IMR-90 (cell line): ENCODE data around the gene ADGRA1. TPM values are rescaled to one million over a fixed set of nuclear protein-coding genes. Genes with fewer than 3 reads are reported as not detected.

Source experiments
- ATAC-seq: fragments of 200-7000 bp; cut with Tn5 transposase; 2 replicates; pipeline ENCODE4 v1.9.1; 2020; ENCODE audit warnings: low read depth, mild to moderate bottlenecking, moderate library complexity
- BruUV-seq: library from RNA; stranded (reverse); fragments of 400-500 nt; replicated peaks from 2 replicates; lab custom pipeline; 2021; lab: Mats Ljungman, UMichigan
- CTCF ChIA-PET: fragments of 300-600 bp; formaldehyde crosslinking; extraction: SDS; loops from one replicate; lab custom pipeline; 2021; ENCODE audit warnings: antibody characterized with exemption; lab: Yijun Ruan, JAX
- POLR2A ChIA-PET: fragments of 300-600 bp; sonication (Branson Sonifier 250); formaldehyde crosslinking; loops from one replicate; lab custom pipeline; 2022; ENCODE audit warnings: antibody characterized with exemption; ENCODE audit not compliant: unreplicated experiment; lab: Charles Lee
- DNase-seq: peaks from one replicate; pipeline ENCODE4 v3.0.0; 2013
- H2AFZ ChIP-seq: replicated peaks from 2 replicates; pipeline ENCODE3; 2013; ENCODE audit warnings: low read length, mild to moderate bottlenecking; ENCODE audit not compliant: poor library complexity
- H2AK5ac ChIP-seq: 2 replicates; pipeline ENCODE4 v1.6.1; 2013; ENCODE audit warnings: low read depth, low read length, inconsistent platforms
- H2AK9ac ChIP-seq: replicated peaks from 2 replicates; pipeline ENCODE3; 2013; ENCODE audit warnings: mild to moderate bottlenecking, low read depth, low read length, moderate library complexity; ENCODE audit not compliant: poor library complexity
- H2BK120ac ChIP-seq: 2 replicates; pipeline ENCODE4 v1.6.1; 2013; ENCODE audit warnings: low read depth, low read length, inconsistent platforms
- H2BK15ac ChIP-seq: 3 replicates; pipeline ENCODE4 v1.6.1; 2013; ENCODE audit warnings: low read depth, low read length, inconsistent platforms
- H2BK20ac ChIP-seq: 2 replicates; pipeline ENCODE4 v1.6.1; 2013; ENCODE audit warnings: low read depth, mild to moderate bottlenecking, inconsistent platforms, low read length, moderate library complexity
- H2BK5ac ChIP-seq: 2 replicates; pipeline ENCODE4 v1.6.1; 2013; ENCODE audit warnings: mild to moderate bottlenecking, low read depth, low read length, inconsistent platforms; ENCODE audit not compliant: poor library complexity, severe bottlenecking
- H3K14ac ChIP-seq: replicated peaks from 2 replicates; pipeline ENCODE4 v1.6.1; 2013; ENCODE audit warnings: low read depth, low read length, inconsistent platforms
- H3K18ac ChIP-seq: 2 replicates; pipeline ENCODE4 v1.6.1; 2013; ENCODE audit warnings: low read depth, low read length, control low read depth
- H3K23ac ChIP-seq: 2 replicates; pipeline ENCODE4 v1.6.1; 2013; ENCODE audit warnings: low read depth, low read length, inconsistent platforms
- H3K27ac ChIP-seq: 2 replicates; pipeline ENCODE4 v1.5.1; 2013; ENCODE audit warnings: mild to moderate bottlenecking, control low read depth, low read length; ENCODE audit not compliant: insufficient read depth
- H3K27me3 ChIP-seq: 2 replicates; pipeline ENCODE4 v1.6.1; 2013; ENCODE audit warnings: low read length; ENCODE audit not compliant: control insufficient read depth, insufficient read depth
- H3K36me3 ChIP-seq: 2 replicates; pipeline ENCODE4 v1.6.1; 2013; ENCODE audit warnings: low read length, mixed read lengths; ENCODE audit not compliant: control insufficient read depth, insufficient read depth
- H3K4ac ChIP-seq: 2 replicates; pipeline ENCODE4 v1.6.1; 2013; ENCODE audit warnings: low read depth, low read length, inconsistent platforms
- H3K4me1 ChIP-seq: 2 replicates; pipeline ENCODE4 v1.6.1; 2013; ENCODE audit warnings: low read length, mixed read lengths; ENCODE audit not compliant: control insufficient read depth, insufficient read depth
- H3K4me2 ChIP-seq: 2 replicates; pipeline ENCODE4 v1.6.1; 2013; ENCODE audit warnings: low read depth, mild to moderate bottlenecking, control low read depth, low read length, moderate library complexity
- H3K4me3 ChIP-seq: 2 replicates; pipeline ENCODE4 v1.5.1; 2013; ENCODE audit warnings: low read depth, mild to moderate bottlenecking, control low read depth, low read length, moderate library complexity; ENCODE audit not compliant: insufficient read depth
- H3K56ac ChIP-seq: 2 replicates; pipeline ENCODE4 v1.6.1; 2013; ENCODE audit warnings: low read length, inconsistent platforms; ENCODE audit not compliant: insufficient read depth; ENCODE audit errors: extremely low read depth
- H3K79me1 ChIP-seq, 2 experiments: 2 replicates each; pipeline ENCODE4 v1.6.1; 2013; ENCODE audit warnings: low read length in 2 of 2, inconsistent platforms in 1 of 2, low read depth in 1 of 2
- H3K9ac ChIP-seq: 2 replicates; pipeline ENCODE4 v1.6.1; 2013; ENCODE audit warnings: low read depth, low read length, control low read depth
- H3K9me1 ChIP-seq: 2 replicates; pipeline ENCODE4 v1.6.1; 2013; ENCODE audit warnings: low read length, inconsistent platforms; ENCODE audit not compliant: insufficient read depth
- H3K9me3 ChIP-seq: 2 replicates; pipeline ENCODE4 v1.6.1; 2013; ENCODE audit warnings: low read length; ENCODE audit not compliant: control insufficient read depth, insufficient read depth
- H4K20me1 ChIP-seq: 2 replicates; pipeline ENCODE4 v1.6.1; 2013; ENCODE audit warnings: low read length, inconsistent platforms; ENCODE audit not compliant: insufficient read depth
- H4K5ac ChIP-seq: 2 replicates; pipeline ENCODE4 v1.6.1; 2013; ENCODE audit warnings: mild to moderate bottlenecking, low read depth, low read length, control low read depth
- H4K8ac ChIP-seq, 2 experiments: 2 replicates each; pipeline ENCODE4 v1.6.1; 2013; ENCODE audit warnings: low read depth in 2 of 2, low read length in 2 of 2, control low read depth in 1 of 2, inconsistent platforms in 1 of 2
- H4K91ac ChIP-seq: 2 replicates; pipeline ENCODE4 v1.6.1; 2013; ENCODE audit warnings: low read depth, low read length, inconsistent platforms; ENCODE audit not compliant: insufficient read depth
- MXI1 ChIP-seq: IDR thresholded peaks from 2 replicates; pipeline ENCODE4 v1.6.1; 2012; ENCODE audit warnings: low read depth, mild to moderate bottlenecking, low read length, moderate library complexity, borderline replicate concordance
- WGBS, 2 experiments: methylation state at CpG; one replicate each; pipeline versions ENCODE4 v1.1.5 to v1.1.7; 2013; ENCODE audit warnings: missing lambda C conversion rate in 2 of 2; ENCODE audit not compliant: insufficient read length in 1 of 2; ENCODE audit errors: extremely low coverage in 2 of 2; 5-methylcytosine and 5-hydroxymethylcytosine counted together
- dilution Hi-C: fragments of 300-500 bp; cut with HindIII; formaldehyde crosslinking; loops from one replicate; pipeline ENCODE4 v1.14.3; 2018; ENCODE audit warnings: low sequenced_read_pairs; ENCODE audit not compliant: unreplicated experiment
- in situ Hi-C: fragments of 300-500 bp; cut with MboI; formaldehyde crosslinking; loops from 3 replicates; pipeline ENCODE4 v1.14.3; 2019; ENCODE audit warnings: low sequenced_read_pairs, inconsistent platforms, mixed read lengths
- intact Hi-C: fragments of 100-400 bp; cut with micrococcal nuclease; formaldehyde crosslinking; loops from 2 replicates; pipeline ENCODE4 v1.10.0; 2022
- polyA plus RNA-seq, 3 experiments: library from polyadenylated mRNA; depleted of rRNA; stranded (reverse); fragments of >200 nt; gene quantifications; 2 replicates each; pipeline ENCODE4 v1.2.3, GENCODE V29; 2012; ENCODE audit warnings: low replicate concordance in 1 of 3
- total RNA-seq: library from RNA; depleted of rRNA; stranded (reverse); fragments of >200 nt; gene quantifications from 2 replicates; pipeline ENCODE4 v1.2.3, GENCODE V29; 2012

ADGRA1 gene
- total and polyA plus RNA-seq, 2 of the 4 experiments (the other 2 are of a cell fraction) = not detected

DNA sequence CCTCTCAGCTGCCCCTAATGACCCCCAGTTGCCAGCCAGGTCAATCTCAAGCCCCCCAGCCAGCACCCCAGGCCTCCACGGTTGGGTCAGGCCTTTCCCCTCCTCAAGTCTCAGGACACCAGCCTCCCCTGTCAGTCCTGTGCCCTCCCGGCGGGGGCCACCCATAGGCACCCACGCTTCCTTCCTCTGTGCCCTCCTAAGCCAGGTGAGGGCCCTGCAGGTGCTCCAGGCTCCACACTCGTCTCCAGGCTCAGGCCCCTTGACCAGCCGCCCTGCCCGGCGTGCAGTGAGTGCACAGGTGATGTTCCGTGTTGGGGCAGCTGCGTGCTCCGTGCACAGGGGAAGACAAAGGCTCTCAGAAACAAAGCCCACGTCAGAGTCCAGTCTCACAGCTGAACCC lies 26.8 kb upstream of the ADGRA1 start:
- H3K79me1 ChIP-seq = no peaks in the 10 kb centered on the region
- no TSS peak for BruUV-seq
- 80% methylated on average over 3 of the region's 12 CpGs; no CpG with 5 or more reads in 1 of the 2 experiments for WGBS, 2 experiments
- H3K18ac ChIP-seq = no peak overlapping the region
- CTCF ChIA-PET = no interaction called here
- H3K27me3 ChIP-seq = no peaks in the 10 kb centered on the region
- H3K9me1 ChIP-seq = no peaks in the 10 kb centered on the region
- H2BK20ac ChIP-seq = no peak overlapping the region
- TF ChIP-seq MXI1 = no peak
- H3K36me3 ChIP-seq = no peaks in the 10 kb centered on the region
- POLR2A ChIA-PET = no interaction called here
- no peak overlapping the region for H2BK15ac ChIP-seq
- dilution Hi-C loops = no loop called here
- no peak overlapping the region for H3K27ac ChIP-seq
- H2AK5ac ChIP-seq = no peak overlapping the region
- H3K23ac ChIP-seq = no peak overlapping the region
- H2AK9ac ChIP-seq = no peak overlapping the region
- no peak overlapping the region for H3K56ac ChIP-seq
- no peak overlapping the region for H3K9ac ChIP-seq
- DNase-seq = no peak
- intact Hi-C loops = no loop called here
- H4K8ac ChIP-seq = no peak overlapping the region
- H4K5ac ChIP-seq = no peak overlapping the region
- ATAC-seq = no peak
- no peak overlapping the region for H3K4me2 ChIP-seq
- no peak overlapping the region for H4K91ac ChIP-seq
- H3K4me1 ChIP-seq = no peaks in the 10 kb centered on the region
- H2BK5ac ChIP-seq = no peak overlapping the region
- H3K14ac ChIP-seq = no peak overlapping the region
- H4K20me1 ChIP-seq = no peaks in the 10 kb centered on the region
- H3K4me3 ChIP-seq = no peak overlapping the region
- H2AFZ ChIP-seq = no peak overlapping the region
- in situ Hi-C loops = no loop called here
- H3K9me3 ChIP-seq = no peaks in the 10 kb centered on the region; the same call in 1 of the 2 replicates
- no peak overlapping the region for H3K4ac ChIP-seq
- no peak overlapping the region for H2BK120ac ChIP-seq
